PFSK-1 (cell line): ENCODE results near the gene TSTD2.

ENCODE experiments used
- FOXP2 ChIP-seq: optimal IDR thresholded peaks from 2 replicates; pipeline ENCODE3; 2011; ENCODE audit warnings: borderline replicate concordance, control low read depth, inconsistent platforms; ENCODE audit not compliant: insufficient read depth; ENCODE audit errors: extremely low read length, extremely low read depth
- POLR2AphosphoS5 ChIP-seq: IDR thresholded peaks from 2 replicates; pipeline ENCODE4 v1.6.1; 2012; ENCODE audit warnings: low read depth, mild to moderate bottlenecking, control low read depth, low read length, moderate library complexity
- SIN3A ChIP-seq: IDR thresholded peaks from 2 replicates; pipeline ENCODE4 v1.6.1; 2012; ENCODE audit warnings: mild to moderate bottlenecking, low read length, moderate library complexity, borderline replicate concordance; ENCODE audit not compliant: insufficient read depth
- TAF1 ChIP-seq: IDR thresholded peaks from 2 replicates; pipeline ENCODE4 v1.6.1; 2012; ENCODE audit warnings: low read length, control low read depth, borderline replicate concordance; ENCODE audit not compliant: insufficient read depth
- TF ChIP-seq, protein P1 (sequence below), 2 experiments: IDR thresholded peaks; 2 replicates each; pipeline versions ENCODE4 v1.6.1 to v1.8.0; 2011 to 2012; ENCODE audit warnings: low read depth in 2 of 2, low read length in 2 of 2, control low read depth in 1 of 2, inconsistent platforms in 1 of 2, mild to moderate bottlenecking in 1 of 2, moderate library complexity in 1 of 2; ENCODE audit not compliant: insufficient read depth in 1 of 2

TSTD2 gene

DNA sequence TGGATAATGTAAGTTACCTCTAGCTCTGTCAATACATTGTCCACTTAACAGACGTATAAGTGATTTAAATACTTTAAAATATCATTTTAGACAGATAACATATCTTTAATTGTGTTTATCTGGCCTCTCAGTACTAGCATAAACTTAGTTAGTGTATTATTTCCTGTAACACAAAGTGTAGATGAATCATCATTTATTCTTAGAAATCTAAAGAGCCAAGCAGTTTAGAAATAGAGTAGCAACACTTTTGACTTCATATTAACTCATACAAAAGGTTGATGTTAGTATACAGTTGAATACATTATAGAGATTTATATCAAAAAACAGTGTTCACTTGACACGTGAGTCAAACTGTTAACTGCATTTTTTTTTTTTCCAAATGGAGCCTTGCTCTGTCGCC, 18.5 kb upstream of the TSTD2 start:
- TF ChIP-seq FOXP2 (no peak), POLR2AphosphoS5 (no peak), SIN3A (no peak), TAF1 (no peak)
- TF ChIP-seq, protein P1, sequence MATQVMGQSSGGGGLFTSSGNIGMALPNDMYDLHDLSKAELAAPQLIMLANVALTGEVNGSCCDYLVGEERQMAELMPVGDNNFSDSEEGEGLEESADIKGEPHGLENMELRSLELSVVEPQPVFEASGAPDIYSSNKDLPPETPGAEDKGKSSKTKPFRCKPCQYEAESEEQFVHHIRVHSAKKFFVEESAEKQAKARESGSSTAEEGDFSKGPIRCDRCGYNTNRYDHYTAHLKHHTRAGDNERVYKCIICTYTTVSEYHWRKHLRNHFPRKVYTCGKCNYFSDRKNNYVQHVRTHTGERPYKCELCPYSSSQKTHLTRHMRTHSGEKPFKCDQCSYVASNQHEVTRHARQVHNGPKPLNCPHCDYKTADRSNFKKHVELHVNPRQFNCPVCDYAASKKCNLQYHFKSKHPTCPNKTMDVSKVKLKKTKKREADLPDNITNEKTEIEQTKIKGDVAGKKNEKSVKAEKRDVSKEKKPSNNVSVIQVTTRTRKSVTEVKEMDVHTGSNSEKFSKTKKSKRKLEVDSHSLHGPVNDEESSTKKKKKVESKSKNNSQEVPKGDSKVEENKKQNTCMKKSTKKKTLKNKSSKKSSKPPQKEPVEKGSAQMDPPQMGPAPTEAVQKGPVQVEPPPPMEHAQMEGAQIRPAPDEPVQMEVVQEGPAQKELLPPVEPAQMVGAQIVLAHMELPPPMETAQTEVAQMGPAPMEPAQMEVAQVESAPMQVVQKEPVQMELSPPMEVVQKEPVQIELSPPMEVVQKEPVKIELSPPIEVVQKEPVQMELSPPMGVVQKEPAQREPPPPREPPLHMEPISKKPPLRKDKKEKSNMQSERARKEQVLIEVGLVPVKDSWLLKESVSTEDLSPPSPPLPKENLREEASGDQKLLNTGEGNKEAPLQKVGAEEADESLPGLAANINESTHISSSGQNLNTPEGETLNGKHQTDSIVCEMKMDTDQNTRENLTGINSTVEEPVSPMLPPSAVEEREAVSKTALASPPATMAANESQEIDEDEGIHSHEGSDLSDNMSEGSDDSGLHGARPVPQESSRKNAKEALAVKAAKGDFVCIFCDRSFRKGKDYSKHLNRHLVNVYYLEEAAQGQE (IDR thresholded peaks at IDR 0.05; ENCODE audit: insufficient read depth in 1 of 2, low read depth in 2 of 2, low read length in 2 of 2), result no peak

DNA sequence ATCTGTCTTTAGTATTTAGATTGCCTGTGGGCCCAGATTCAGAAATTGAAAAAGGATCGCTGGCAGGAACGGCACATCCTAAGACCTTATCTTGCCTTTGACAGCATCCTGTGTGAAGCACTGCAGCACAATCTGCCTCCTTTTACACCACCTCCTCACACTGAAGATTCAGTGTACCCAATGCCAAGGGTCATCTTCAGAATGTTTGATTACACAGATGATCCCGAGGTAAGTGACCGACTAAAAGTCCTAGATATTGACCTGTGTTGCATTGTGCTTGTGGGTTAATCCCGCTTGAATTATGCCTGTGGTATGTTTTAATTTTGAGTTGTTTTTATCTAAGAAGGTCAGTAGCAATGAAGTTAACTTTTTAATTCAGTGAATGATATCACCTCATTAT, 14.8 kb upstream of the TSTD2 start:
- TF ChIP-seq, protein P1 (IDR thresholded peaks at IDR 0.05; ENCODE audit: insufficient read depth in 1 of 2, low read depth in 2 of 2, low read length in 2 of 2), result no peak
- TF ChIP-seq POLR2AphosphoS5 (no peak), FOXP2 (no peak), SIN3A (no peak), TAF1 (no peak)

DNA sequence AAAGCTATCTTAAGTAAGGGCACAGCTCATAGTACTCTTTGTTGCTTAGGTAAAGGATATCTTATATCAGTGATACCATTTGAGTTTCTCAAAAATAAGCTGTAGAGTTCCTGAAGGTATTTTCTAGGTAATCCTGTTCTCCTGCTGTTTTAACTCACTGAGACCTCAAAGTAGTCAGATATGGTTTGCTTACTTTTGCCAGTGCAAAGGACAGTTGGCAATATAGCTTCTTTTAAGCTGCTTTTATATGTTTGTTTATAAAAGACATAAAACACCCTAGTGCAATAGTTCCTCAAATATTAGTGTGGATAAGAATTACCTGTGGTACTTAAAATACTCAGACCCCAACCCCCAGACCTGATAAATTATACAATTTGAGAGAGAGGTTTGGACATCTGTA, 12.6 kb upstream of the TSTD2 start:
- no peak for TF ChIP-seq FOXP2
- no peak for TF ChIP-seq SIN3A
- TF ChIP-seq POLR2AphosphoS5, result no peak
- no peak for TF ChIP-seq TAF1
- TF ChIP-seq, protein P1 (IDR thresholded peaks at IDR 0.05; ENCODE audit: insufficient read depth in 1 of 2, low read depth in 2 of 2, low read length in 2 of 2), result no peak

DNA sequence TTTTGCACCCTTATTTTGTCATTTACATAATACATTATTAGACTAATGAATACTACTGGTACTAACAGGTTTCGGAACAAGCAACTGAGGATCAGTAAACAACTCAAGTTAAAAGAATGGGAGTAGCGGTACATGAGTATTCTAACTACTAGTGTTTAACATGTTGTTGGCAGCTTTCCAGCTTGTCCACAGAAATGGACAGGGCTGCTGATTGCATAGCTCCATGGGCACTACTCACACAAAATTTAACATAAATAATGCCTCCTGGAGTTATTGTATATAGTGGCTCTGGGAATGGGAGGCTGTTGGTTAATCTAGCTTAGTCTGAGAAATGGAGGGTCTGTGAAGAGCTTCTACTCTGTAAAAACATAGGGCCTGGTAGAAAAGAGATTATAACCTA, 7.2 kb upstream of the TSTD2 start:
- TF ChIP-seq FOXP2 (no peak), POLR2AphosphoS5 (no peak), SIN3A (no peak), TAF1 (no peak)
- TF ChIP-seq, protein P1 (IDR thresholded peaks at IDR 0.05; ENCODE audit: insufficient read depth in 1 of 2, low read depth in 2 of 2, low read length in 2 of 2), result no peak

DNA sequence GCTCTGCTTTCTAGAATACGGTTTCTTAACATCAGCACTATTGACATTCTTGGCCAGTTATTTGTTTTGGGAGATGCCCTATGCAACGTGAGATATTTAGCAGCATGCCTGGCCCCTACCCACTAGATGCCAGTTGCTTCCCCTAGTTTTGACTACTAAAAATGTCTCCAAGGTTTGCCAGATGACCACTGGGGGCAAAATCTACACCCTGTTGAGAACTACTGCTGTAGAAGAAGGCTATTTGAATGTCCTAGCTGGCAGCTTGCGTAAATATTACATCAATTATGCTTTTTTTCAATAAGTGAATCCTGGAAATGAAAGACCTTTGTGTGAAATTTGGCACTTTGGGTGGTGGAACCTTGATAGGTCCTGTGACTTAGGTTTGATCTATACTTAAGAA, 5.5 kb upstream of the TSTD2 start:
- TF ChIP-seq, protein P1 (IDR thresholded peaks at IDR 0.05; ENCODE audit: insufficient read depth in 1 of 2, low read depth in 2 of 2, low read length in 2 of 2), result no peak
- TF ChIP-seq FOXP2, result no peak
- no peak for TF ChIP-seq SIN3A
- no peak for TF ChIP-seq TAF1
- TF ChIP-seq POLR2AphosphoS5, result no peak
